ENCODE results near the gene ERICH2. TPM values are rescaled to one million over a fixed set of nuclear protein-coding genes. Genes with fewer than 3 reads are reported as not detected.
"Not testable (repeated sequence)": the region's sequence is repeated elsewhere in the genome, so short reads cannot be mapped to it uniquely, and the experiment has no call there.

The ERICH2 gene
- total RNA-seq, 1 donor from 2014 or later, result not detected

GRCh38 chr2:170745305-170745704 is 24.9 kb upstream of the ERICH2 start:
- no peak for DNase-seq (ENCODE audit: low read depth, low spot score)
- Mint-ChIP-seq H3K27ac (ENCODE audit: unreplicated experiment) (no peak overlapping the region), H3K4me1 (no peaks in the 10 kb centered on the region), H3K4me3 (no peak overlapping the region), H3K27me3 (ENCODE audit: low read depth) (no peaks in the 10 kb centered on the region), H3K9me3 (no peaks in the 10 kb centered on the region), H3K36me3 (ENCODE audit: low read depth) (no peaks in the 10 kb centered on the region)
- TF ChIP-seq CTCF (conservative IDR thresholded peaks at IDR 0.05), result no peak

DNA sequence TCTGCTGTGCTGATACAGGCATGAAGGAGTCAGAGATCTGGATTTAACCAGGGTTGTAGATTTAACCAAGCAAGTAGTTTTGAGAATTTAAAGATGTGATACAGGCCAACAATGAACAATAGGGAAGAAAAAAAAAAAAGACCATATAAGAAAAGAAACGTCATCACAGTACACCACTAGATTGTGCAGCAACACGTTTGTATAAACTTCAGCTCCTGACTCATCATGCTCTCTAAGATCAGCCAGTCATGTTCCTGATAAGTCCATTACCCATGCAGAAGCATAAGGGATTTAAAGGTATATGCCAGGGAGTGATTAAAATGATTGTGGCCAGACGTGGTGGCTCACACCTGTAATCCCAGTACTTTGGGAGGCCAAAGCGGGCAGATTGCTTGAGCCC is 22.3 kb upstream of the ERICH2 start:
- Mint-ChIP-seq H3K27ac (ENCODE audit: unreplicated experiment) (no peak overlapping the region), H3K36me3 (ENCODE audit: low read depth) (no peaks in the 10 kb centered on the region), H3K4me1 (no peaks in the 10 kb centered on the region), H3K27me3 (ENCODE audit: low read depth) (no peaks in the 10 kb centered on the region), H3K9me3 (no peaks in the 10 kb centered on the region), H3K4me3 (no peak overlapping the region)
- TF ChIP-seq CTCF (conservative IDR thresholded peaks at IDR 0.05), result no peak
- DNase-seq (ENCODE audit: low read depth, low spot score), result no peak

DNA sequence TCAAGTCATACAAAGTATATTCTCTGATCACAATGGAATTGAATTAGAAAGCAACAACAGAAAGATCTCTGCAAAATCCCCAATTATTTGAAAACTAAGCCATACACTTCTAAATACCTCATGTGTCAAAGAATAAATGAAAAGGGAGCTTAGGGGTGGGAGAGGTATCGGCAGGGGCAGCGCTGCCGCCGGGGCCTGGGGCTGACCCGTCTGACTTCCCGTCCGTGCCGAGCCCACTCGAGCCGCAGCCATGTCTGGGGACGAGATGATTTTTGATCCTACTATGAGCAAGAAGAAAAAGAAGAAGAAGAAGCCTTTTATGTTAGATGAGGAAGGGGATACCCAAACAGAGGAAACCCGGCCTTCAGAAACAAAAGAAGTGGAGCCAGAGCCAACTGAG is 18.6 kb upstream of the ERICH2 start:
- H3K4me1 Mint-ChIP-seq; H3K27me3 Mint-ChIP-seq (ENCODE audit: low read depth); H3K36me3 Mint-ChIP-seq (ENCODE audit: low read depth); H3K9me3 Mint-ChIP-seq; DNase-seq (ENCODE audit: low read depth, low spot score); H3K4me3 Mint-ChIP-seq; H3K27ac Mint-ChIP-seq (ENCODE audit: unreplicated experiment): not testable (repeated sequence)

DNA sequence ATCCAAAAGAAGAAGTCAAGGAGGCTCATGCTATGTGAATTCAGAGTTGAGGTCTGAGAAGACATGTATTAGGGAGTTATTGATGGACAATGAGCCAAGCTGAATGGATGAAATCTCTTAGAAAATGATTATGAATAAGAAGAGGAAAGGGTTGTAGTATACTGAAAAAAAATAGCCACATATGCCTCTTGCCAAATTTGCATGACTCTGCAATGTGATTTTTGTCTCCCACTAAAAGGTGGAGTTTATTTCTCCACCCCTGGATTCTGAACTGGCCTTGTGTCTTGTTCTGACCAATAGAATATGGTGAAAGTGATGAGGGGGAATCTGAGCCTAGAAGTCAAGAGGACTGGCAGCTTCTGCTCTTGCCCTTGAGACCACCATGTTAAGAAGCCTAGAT is 8.6 kb upstream of the ERICH2 start:
- no peaks in the 10 kb centered on the region for H3K9me3 Mint-ChIP-seq
- H3K4me1 Mint-ChIP-seq, result peaks cover 4% of the 10 kb centered on the region
- no peak overlapping the region for H3K27ac Mint-ChIP-seq (ENCODE audit: unreplicated experiment)
- DNase-seq (ENCODE audit: low read depth, low spot score), result no peak
- H3K27me3 Mint-ChIP-seq (ENCODE audit: low read depth), result no peaks in the 10 kb centered on the region
- no peak for TF ChIP-seq CTCF (conservative IDR thresholded peaks at IDR 0.05)
- H3K4me3 Mint-ChIP-seq, result no peak overlapping the region
- H3K36me3 Mint-ChIP-seq (ENCODE audit: low read depth), result no peaks in the 10 kb centered on the region

DNA sequence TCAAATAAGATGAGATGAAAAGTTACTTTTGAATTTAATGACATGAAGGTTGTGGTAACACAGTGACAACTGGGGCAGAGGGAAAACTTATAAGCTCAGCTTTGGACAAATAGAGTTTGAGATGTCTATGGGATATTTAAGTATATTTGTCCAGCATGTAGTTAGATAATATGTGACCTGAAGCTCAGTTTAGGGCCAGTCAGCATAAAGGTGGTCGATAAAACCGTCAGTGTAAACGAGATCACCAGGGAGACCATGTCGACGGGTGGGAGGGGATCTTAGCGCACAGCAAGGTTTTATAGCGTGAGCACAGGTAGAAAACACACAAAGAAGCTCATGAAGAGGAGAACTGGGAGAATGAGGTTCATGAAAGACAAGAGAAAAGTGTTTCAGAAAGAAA is 7.4 kb upstream of the ERICH2 start:
- Mint-ChIP-seq H3K36me3 (ENCODE audit: low read depth) (no peaks in the 10 kb centered on the region), H3K4me3 (no peak overlapping the region), H3K27me3 (ENCODE audit: low read depth) (no peaks in the 10 kb centered on the region), H3K4me1 (peaks cover 4% of the 10 kb centered on the region), H3K27ac (ENCODE audit: unreplicated experiment) (no peak overlapping the region), H3K9me3 (no peaks in the 10 kb centered on the region)
- TF ChIP-seq CTCF (conservative IDR thresholded peaks at IDR 0.05), result no peak
- no peak for DNase-seq (ENCODE audit: low read depth, low spot score)

GRCh38 chr2:170763232-170763631 is 6.9 kb upstream of the ERICH2 start:
- no peak for DNase-seq (ENCODE audit: low read depth, low spot score)
- no peaks in the 10 kb centered on the region for H3K27me3 Mint-ChIP-seq (ENCODE audit: low read depth)
- no peak for TF ChIP-seq CTCF (conservative IDR thresholded peaks at IDR 0.05)
- no peaks in the 10 kb centered on the region for H3K36me3 Mint-ChIP-seq (ENCODE audit: low read depth)
- H3K4me3 Mint-ChIP-seq, result no peak overlapping the region
- no peaks in the 10 kb centered on the region for H3K9me3 Mint-ChIP-seq
- H3K4me1 Mint-ChIP-seq, result peaks cover 4% of the 10 kb centered on the region
- H3K27ac Mint-ChIP-seq (ENCODE audit: unreplicated experiment), result no peak overlapping the region
